IMR-90 (cell line): ENCODE results near the gene TNNC1. TPM values are rescaled to one million over a fixed set of nuclear protein-coding genes. Genes with fewer than 3 reads are reported as not detected.

Experiments
- ATAC-seq: fragments of 200-7000 bp; cut with Tn5 transposase; 2 replicates; pipeline ENCODE4 v1.9.1; 2020; ENCODE audit warnings: low read depth, mild to moderate bottlenecking, moderate library complexity
- BruUV-seq: library from RNA; stranded (reverse); fragments of 400-500 nt; replicated peaks from 2 replicates; lab custom pipeline; 2021; lab: Mats Ljungman, UMichigan
- CTCF ChIA-PET: fragments of 300-600 bp; formaldehyde crosslinking; extraction: SDS; loops from one replicate; lab custom pipeline; 2021; ENCODE audit warnings: antibody characterized with exemption; lab: Yijun Ruan, JAX
- POLR2A ChIA-PET: fragments of 300-600 bp; sonication (Branson Sonifier 250); formaldehyde crosslinking; loops from one replicate; lab custom pipeline; 2022; ENCODE audit warnings: antibody characterized with exemption; ENCODE audit not compliant: unreplicated experiment; lab: Charles Lee
- DNase-seq: peaks from one replicate; pipeline ENCODE4 v3.0.0; 2013
- H2AFZ ChIP-seq: replicated peaks from 2 replicates; pipeline ENCODE3; 2013; ENCODE audit warnings: low read length, mild to moderate bottlenecking; ENCODE audit not compliant: poor library complexity
- H2AK5ac ChIP-seq: 2 replicates; pipeline ENCODE4 v1.6.1; 2013; ENCODE audit warnings: low read depth, low read length, inconsistent platforms
- H2AK9ac ChIP-seq: replicated peaks from 2 replicates; pipeline ENCODE3; 2013; ENCODE audit warnings: mild to moderate bottlenecking, low read depth, low read length, moderate library complexity; ENCODE audit not compliant: poor library complexity
- H2BK120ac ChIP-seq: 2 replicates; pipeline ENCODE4 v1.6.1; 2013; ENCODE audit warnings: low read depth, low read length, inconsistent platforms
- H2BK15ac ChIP-seq: 3 replicates; pipeline ENCODE4 v1.6.1; 2013; ENCODE audit warnings: low read depth, low read length, inconsistent platforms
- H2BK20ac ChIP-seq: 2 replicates; pipeline ENCODE4 v1.6.1; 2013; ENCODE audit warnings: low read depth, mild to moderate bottlenecking, inconsistent platforms, low read length, moderate library complexity
- H2BK5ac ChIP-seq: 2 replicates; pipeline ENCODE4 v1.6.1; 2013; ENCODE audit warnings: mild to moderate bottlenecking, low read depth, low read length, inconsistent platforms; ENCODE audit not compliant: poor library complexity, severe bottlenecking
- H3K14ac ChIP-seq: replicated peaks from 2 replicates; pipeline ENCODE4 v1.6.1; 2013; ENCODE audit warnings: low read depth, low read length, inconsistent platforms
- H3K18ac ChIP-seq: 2 replicates; pipeline ENCODE4 v1.6.1; 2013; ENCODE audit warnings: low read depth, low read length, control low read depth
- H3K23ac ChIP-seq: 2 replicates; pipeline ENCODE4 v1.6.1; 2013; ENCODE audit warnings: low read depth, low read length, inconsistent platforms
- H3K27ac ChIP-seq: 2 replicates; pipeline ENCODE4 v1.5.1; 2013; ENCODE audit warnings: mild to moderate bottlenecking, control low read depth, low read length; ENCODE audit not compliant: insufficient read depth
- H3K27me3 ChIP-seq: 2 replicates; pipeline ENCODE4 v1.6.1; 2013; ENCODE audit warnings: low read length; ENCODE audit not compliant: control insufficient read depth, insufficient read depth
- H3K36me3 ChIP-seq: 2 replicates; pipeline ENCODE4 v1.6.1; 2013; ENCODE audit warnings: low read length, mixed read lengths; ENCODE audit not compliant: control insufficient read depth, insufficient read depth
- H3K4ac ChIP-seq: 2 replicates; pipeline ENCODE4 v1.6.1; 2013; ENCODE audit warnings: low read depth, low read length, inconsistent platforms
- H3K4me1 ChIP-seq: 2 replicates; pipeline ENCODE4 v1.6.1; 2013; ENCODE audit warnings: low read length, mixed read lengths; ENCODE audit not compliant: control insufficient read depth, insufficient read depth
- H3K4me2 ChIP-seq: 2 replicates; pipeline ENCODE4 v1.6.1; 2013; ENCODE audit warnings: low read depth, mild to moderate bottlenecking, control low read depth, low read length, moderate library complexity
- H3K4me3 ChIP-seq: 2 replicates; pipeline ENCODE4 v1.5.1; 2013; ENCODE audit warnings: low read depth, mild to moderate bottlenecking, control low read depth, low read length, moderate library complexity; ENCODE audit not compliant: insufficient read depth
- H3K56ac ChIP-seq: 2 replicates; pipeline ENCODE4 v1.6.1; 2013; ENCODE audit warnings: low read length, inconsistent platforms; ENCODE audit not compliant: insufficient read depth; ENCODE audit errors: extremely low read depth
- H3K79me1 ChIP-seq, 2 experiments: 2 replicates each; pipeline ENCODE4 v1.6.1; 2013; ENCODE audit warnings: low read length in 2 of 2, inconsistent platforms in 1 of 2, low read depth in 1 of 2
- H3K9ac ChIP-seq: 2 replicates; pipeline ENCODE4 v1.6.1; 2013; ENCODE audit warnings: low read depth, low read length, control low read depth
- H3K9me1 ChIP-seq: 2 replicates; pipeline ENCODE4 v1.6.1; 2013; ENCODE audit warnings: low read length, inconsistent platforms; ENCODE audit not compliant: insufficient read depth
- H3K9me3 ChIP-seq: 2 replicates; pipeline ENCODE4 v1.6.1; 2013; ENCODE audit warnings: low read length; ENCODE audit not compliant: control insufficient read depth, insufficient read depth
- H4K20me1 ChIP-seq: 2 replicates; pipeline ENCODE4 v1.6.1; 2013; ENCODE audit warnings: low read length, inconsistent platforms; ENCODE audit not compliant: insufficient read depth
- H4K5ac ChIP-seq: 2 replicates; pipeline ENCODE4 v1.6.1; 2013; ENCODE audit warnings: mild to moderate bottlenecking, low read depth, low read length, control low read depth
- H4K8ac ChIP-seq, 2 experiments: 2 replicates each; pipeline ENCODE4 v1.6.1; 2013; ENCODE audit warnings: low read depth in 2 of 2, low read length in 2 of 2, control low read depth in 1 of 2, inconsistent platforms in 1 of 2
- H4K91ac ChIP-seq: 2 replicates; pipeline ENCODE4 v1.6.1; 2013; ENCODE audit warnings: low read depth, low read length, inconsistent platforms; ENCODE audit not compliant: insufficient read depth
- CEBPB ChIP-seq: IDR thresholded peaks from 2 replicates; pipeline ENCODE4 v1.6.1; 2012; ENCODE audit warnings: low read depth, low read length, improper control_type of control experiment
- CHD1 ChIP-seq: IDR thresholded peaks from 2 replicates; pipeline ENCODE4 v1.6.1; 2012; ENCODE audit warnings: low read depth, low read length, improper control_type of control experiment
- FOS ChIP-seq: fragments of 150-350 bp; IDR thresholded peaks from 2 replicates; pipeline ENCODE4 v1.6.1; 2016; ENCODE audit warnings: low read depth, low read length
- MAZ ChIP-seq: IDR thresholded peaks from 2 replicates; pipeline ENCODE4 v1.6.1; 2012; ENCODE audit warnings: low read depth, mild to moderate bottlenecking, low read length, improper control_type of control experiment, moderate library complexity, borderline replicate concordance
- MXI1 ChIP-seq: IDR thresholded peaks from 2 replicates; pipeline ENCODE4 v1.6.1; 2012; ENCODE audit warnings: low read depth, mild to moderate bottlenecking, low read length, moderate library complexity, borderline replicate concordance
- NFE2L2 ChIP-seq: fragments of 150-350 bp; IDR thresholded peaks from 2 replicates; pipeline ENCODE4 v1.6.1; 2016; ENCODE audit warnings: low read depth, mild to moderate bottlenecking, low read length
- POLR2A ChIP-seq: IDR thresholded peaks from 2 replicates; pipeline ENCODE4 v1.6.1; 2012; ENCODE audit warnings: mild to moderate bottlenecking, low read depth, low read length
- RAD21 ChIP-seq: IDR thresholded peaks from 2 replicates; pipeline ENCODE4 v1.6.1; 2012; ENCODE audit warnings: low read length, improper control_type of control experiment
- RCOR1 ChIP-seq: IDR thresholded peaks from 2 replicates; pipeline ENCODE4 v1.6.1; 2012; ENCODE audit warnings: mild to moderate bottlenecking, low read length, improper control_type of control experiment; ENCODE audit not compliant: insufficient replicate concordance
- SMC3 ChIP-seq: fragments of 150-350 bp; IDR thresholded peaks from 2 replicates; pipeline ENCODE4 v1.6.1; 2016; ENCODE audit warnings: low read depth, mild to moderate bottlenecking, antibody characterized with exemption, low read length, moderate library complexity
- WGBS, 2 experiments: methylation state at CpG; one replicate each; pipeline versions ENCODE4 v1.1.5 to v1.1.7; 2013; ENCODE audit warnings: missing lambda C conversion rate in 2 of 2; ENCODE audit not compliant: insufficient read length in 1 of 2; ENCODE audit errors: extremely low coverage in 2 of 2; 5-methylcytosine and 5-hydroxymethylcytosine counted together
- dilution Hi-C: fragments of 300-500 bp; cut with HindIII; formaldehyde crosslinking; loops from one replicate; pipeline ENCODE4 v1.14.3; 2018; ENCODE audit warnings: low sequenced_read_pairs; ENCODE audit not compliant: unreplicated experiment
- in situ Hi-C: fragments of 300-500 bp; cut with MboI; formaldehyde crosslinking; loops from 3 replicates; pipeline ENCODE4 v1.14.3; 2019; ENCODE audit warnings: low sequenced_read_pairs, inconsistent platforms, mixed read lengths
- intact Hi-C: fragments of 100-400 bp; cut with micrococcal nuclease; formaldehyde crosslinking; loops from 2 replicates; pipeline ENCODE4 v1.10.0; 2022
- polyA plus RNA-seq, 3 experiments: library from polyadenylated mRNA; depleted of rRNA; stranded (reverse); fragments of >200 nt; gene quantifications; 2 replicates each; pipeline ENCODE4 v1.2.3, GENCODE V29; 2012; ENCODE audit warnings: low replicate concordance in 1 of 3
- total RNA-seq: library from RNA; depleted of rRNA; stranded (reverse); fragments of >200 nt; gene quantifications from 2 replicates; pipeline ENCODE4 v1.2.3, GENCODE V29; 2012
- TF ChIP-seq, protein P1 (sequence below): fragments of 150-350 bp; IDR thresholded peaks from 2 replicates; pipeline ENCODE4 v1.6.1; 2017; ENCODE audit warnings: mild to moderate bottlenecking, antibody characterized with exemption, low read length, low read depth
- TF ChIP-seq, protein P2 (sequence below): conservative IDR thresholded peaks from 2 replicates; pipeline ENCODE4 v1.5.1; 2012; ENCODE audit warnings: mild to moderate bottlenecking, low read depth, low read length, improper control_type of control experiment
- TF ChIP-seq, protein P3 (sequence below): fragments of 150-350 bp; IDR thresholded peaks from 2 replicates; pipeline ENCODE4 v1.6.1; 2016; ENCODE audit warnings: low read depth, mild to moderate bottlenecking, low read length, moderate library complexity, borderline replicate concordance

TNNC1 gene
- total and polyA plus RNA-seq, 2 of the 4 experiments (the other 2 are of a cell fraction), result 1.3 to 4.6 TPM

DNA sequence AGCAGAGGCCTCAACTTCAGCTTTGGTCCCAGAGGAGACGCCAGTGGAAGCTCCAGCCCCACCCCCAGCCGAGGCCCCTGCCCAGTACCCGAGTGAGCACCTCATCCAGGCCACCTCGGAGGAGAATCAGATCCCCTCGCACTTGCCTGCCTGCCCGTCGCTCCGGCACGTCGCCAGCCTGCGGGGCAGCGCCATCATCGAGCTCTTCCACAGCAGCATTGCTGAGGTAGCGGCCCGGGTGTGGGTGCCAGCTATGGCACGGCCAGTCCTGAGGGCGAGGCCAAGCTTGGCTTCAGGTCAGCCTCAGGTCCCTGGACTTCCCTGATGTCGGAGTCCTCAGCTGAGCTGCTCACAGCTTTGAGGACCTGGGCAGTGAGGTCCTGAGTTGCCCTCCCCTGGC, 35.6 kb upstream of the TNNC1 start:
- H2AFZ ChIP-seq, result no peak overlapping the region
- no peak overlapping the region for H3K9ac ChIP-seq
- dilution Hi-C loops (no loop called here), in situ Hi-C loops (no loop called here), intact Hi-C loops (no loop called here)
- H3K4me1 ChIP-seq, result peaks cover 3% of the 10 kb centered on the region; the same call in 1 of the 2 replicates
- no peak overlapping the region for H2BK5ac ChIP-seq
- H3K4ac ChIP-seq, result no peak overlapping the region
- no peak for ATAC-seq
- ChIA-PET CTCF (no interaction called here), POLR2A (no interaction called here)
- no TSS peak for BruUV-seq
- no peak overlapping the region for H4K5ac ChIP-seq
- H3K27ac ChIP-seq, result no peak overlapping the region
- peaks cover 17% of the 10 kb centered on the region; the same call in 1 of the 2 replicates for H4K20me1 ChIP-seq
- H3K9me3 ChIP-seq, result no peaks in the 10 kb centered on the region
- no peak overlapping the region for H3K23ac ChIP-seq
- no peaks in the 10 kb centered on the region for H3K27me3 ChIP-seq
- H2BK15ac ChIP-seq, result no peak overlapping the region
- TF ChIP-seq FOS, result no peak
- TF ChIP-seq, protein P1, sequence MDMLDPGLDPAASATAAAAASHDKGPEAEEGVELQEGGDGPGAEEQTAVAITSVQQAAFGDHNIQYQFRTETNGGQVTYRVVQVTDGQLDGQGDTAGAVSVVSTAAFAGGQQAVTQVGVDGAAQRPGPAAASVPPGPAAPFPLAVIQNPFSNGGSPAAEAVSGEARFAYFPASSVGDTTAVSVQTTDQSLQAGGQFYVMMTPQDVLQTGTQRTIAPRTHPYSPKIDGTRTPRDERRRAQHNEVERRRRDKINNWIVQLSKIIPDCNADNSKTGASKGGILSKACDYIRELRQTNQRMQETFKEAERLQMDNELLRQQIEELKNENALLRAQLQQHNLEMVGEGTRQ, result no peak
- no peak for TF ChIP-seq NFE2L2
- TF ChIP-seq CEBPB, result no peak
- TF ChIP-seq RAD21, result no peak
- TF ChIP-seq POLR2A, result no peak
- TF ChIP-seq MAZ, result no peak
- TF ChIP-seq, protein P2, sequence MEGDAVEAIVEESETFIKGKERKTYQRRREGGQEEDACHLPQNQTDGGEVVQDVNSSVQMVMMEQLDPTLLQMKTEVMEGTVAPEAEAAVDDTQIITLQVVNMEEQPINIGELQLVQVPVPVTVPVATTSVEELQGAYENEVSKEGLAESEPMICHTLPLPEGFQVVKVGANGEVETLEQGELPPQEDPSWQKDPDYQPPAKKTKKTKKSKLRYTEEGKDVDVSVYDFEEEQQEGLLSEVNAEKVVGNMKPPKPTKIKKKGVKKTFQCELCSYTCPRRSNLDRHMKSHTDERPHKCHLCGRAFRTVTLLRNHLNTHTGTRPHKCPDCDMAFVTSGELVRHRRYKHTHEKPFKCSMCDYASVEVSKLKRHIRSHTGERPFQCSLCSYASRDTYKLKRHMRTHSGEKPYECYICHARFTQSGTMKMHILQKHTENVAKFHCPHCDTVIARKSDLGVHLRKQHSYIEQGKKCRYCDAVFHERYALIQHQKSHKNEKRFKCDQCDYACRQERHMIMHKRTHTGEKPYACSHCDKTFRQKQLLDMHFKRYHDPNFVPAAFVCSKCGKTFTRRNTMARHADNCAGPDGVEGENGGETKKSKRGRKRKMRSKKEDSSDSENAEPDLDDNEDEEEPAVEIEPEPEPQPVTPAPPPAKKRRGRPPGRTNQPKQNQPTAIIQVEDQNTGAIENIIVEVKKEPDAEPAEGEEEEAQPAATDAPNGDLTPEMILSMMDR, result no peak
- no peak for TF ChIP-seq RCOR1
- no peak for TF ChIP-seq SMC3
- TF ChIP-seq, protein P3, sequence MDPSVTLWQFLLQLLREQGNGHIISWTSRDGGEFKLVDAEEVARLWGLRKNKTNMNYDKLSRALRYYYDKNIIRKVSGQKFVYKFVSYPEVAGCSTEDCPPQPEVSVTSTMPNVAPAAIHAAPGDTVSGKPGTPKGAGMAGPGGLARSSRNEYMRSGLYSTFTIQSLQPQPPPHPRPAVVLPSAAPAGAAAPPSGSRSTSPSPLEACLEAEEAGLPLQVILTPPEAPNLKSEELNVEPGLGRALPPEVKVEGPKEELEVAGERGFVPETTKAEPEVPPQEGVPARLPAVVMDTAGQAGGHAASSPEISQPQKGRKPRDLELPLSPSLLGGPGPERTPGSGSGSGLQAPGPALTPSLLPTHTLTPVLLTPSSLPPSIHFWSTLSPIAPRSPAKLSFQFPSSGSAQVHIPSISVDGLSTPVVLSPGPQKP, result no peak
- no peak for TF ChIP-seq CHD1
- TF ChIP-seq MXI1, result no peak
- no peak overlapping the region for H2AK9ac ChIP-seq
- 99% methylated on average over 15 of the region's 18 CpGs; no CpG with 5 or more reads in 1 of the 2 experiments for WGBS, 2 experiments
- H2BK20ac ChIP-seq, result no peak overlapping the region
- H3K79me1 ChIP-seq, result peaks cover 4 to 29% of the 10 kb centered on the region in 2 experiments; a peak in 3 of 4 replicates
- H3K9me1 ChIP-seq, result peaks cover 6% of the 10 kb centered on the region; the same call in 1 of the 2 replicates
- no peak overlapping the region for H3K4me3 ChIP-seq
- H3K56ac ChIP-seq, result no peak overlapping the region
- H2AK5ac ChIP-seq, result no peak overlapping the region
- no peak overlapping the region for H3K4me2 ChIP-seq
- H4K8ac ChIP-seq, result no peak overlapping the region
- H3K14ac ChIP-seq, result no peak overlapping the region
- H2BK120ac ChIP-seq, result no peak overlapping the region
- no peak overlapping the region for H4K91ac ChIP-seq
- H3K36me3 ChIP-seq, result peaks cover 85% of the 10 kb centered on the region
- H3K18ac ChIP-seq, result no peak overlapping the region
- DNase-seq, result no peak
